ENCODE results near the gene CD22.
"Not testable (repeated sequence)": the region's sequence is repeated elsewhere in the genome, so short reads cannot be mapped to it uniquely, and the experiment has no call there.

The CD22 gene

GRCh38 chr19:35370722-35371121 lies 41.7 kb downstream of the CD22 start, which contains the start of gene GPR42:
Gene GPR42, plus strand, starts transcription at chr19:35371068. Its CDS starts 292 bp downstream, at chr19:35371360.
- no peaks in the 10 kb centered on the region for H3K27me3 ChIP-seq (ENCODE audit: control insufficient read depth, insufficient read depth, low read length)
- no peaks in the 10 kb centered on the region for H3K36me3 ChIP-seq (ENCODE audit: control insufficient read depth, low read depth, low read length)
- peaks cover 3% of the 10 kb centered on the region for H3K9me3 ChIP-seq (ENCODE audit: control insufficient read depth, low read depth, low read length)
- H3K4me3 ChIP-seq (ENCODE audit: low read length): no peak within 1 kb of the TSS
- H3K27ac ChIP-seq (ENCODE audit: low read length): no peak within 1 kb of the TSS
- H3K9ac ChIP-seq (ENCODE audit: low read length): no peak within 1 kb of the TSS
- no peaks in the 10 kb centered on the region for H3K4me1 ChIP-seq (ENCODE audit: control insufficient read depth, low read depth, low read length)

GRCh38 chr19:35373492-35373891 lies 44.5 kb downstream of the CD22 start:
- Histone ChIP-seq H3K4me1 (ENCODE audit: control insufficient read depth, low read depth, low read length) (peaks cover 4% of the 10 kb centered on the region), H3K27me3 (ENCODE audit: control insufficient read depth, insufficient read depth, low read length) (no peaks in the 10 kb centered on the region), H3K9me3 (ENCODE audit: control insufficient read depth, low read depth, low read length) (peaks cover 3% of the 10 kb centered on the region), H3K27ac (ENCODE audit: low read length) (no peak overlapping the region), H3K9ac (ENCODE audit: low read length) (no peak overlapping the region), H3K4me3 (ENCODE audit: low read length) (no peak overlapping the region), H3K36me3 (ENCODE audit: control insufficient read depth, low read depth, low read length) (no peaks in the 10 kb centered on the region)

GRCh38 chr19:35374031-35374430 lies 45.0 kb downstream of the CD22 start:
- not testable (repeated sequence) for H3K4me3 ChIP-seq (ENCODE audit: low read length); H3K9me3 ChIP-seq (ENCODE audit: control insufficient read depth, low read depth, low read length); H3K9ac ChIP-seq (ENCODE audit: low read length); H3K36me3 ChIP-seq (ENCODE audit: control insufficient read depth, low read depth, low read length); H3K27me3 ChIP-seq (ENCODE audit: control insufficient read depth, insufficient read depth, low read length); H3K4me1 ChIP-seq (ENCODE audit: control insufficient read depth, low read depth, low read length); H3K27ac ChIP-seq (ENCODE audit: low read length)

- Histone ChIP-seq H3K9me3 (ENCODE audit: control insufficient read depth, low read depth, low read length) (no peaks in the 10 kb centered on the region), H3K9ac (ENCODE audit: low read length) (no peak overlapping the region), H3K27ac (ENCODE audit: low read length) (no peak overlapping the region), H3K4me3 (ENCODE audit: low read length) (no peak overlapping the region), H3K4me1 (ENCODE audit: control insufficient read depth, low read depth, low read length) (peaks cover 4% of the 10 kb centered on the region), H3K36me3 (ENCODE audit: control insufficient read depth, low read depth, low read length) (no peaks in the 10 kb centered on the region), H3K27me3 (ENCODE audit: control insufficient read depth, insufficient read depth, low read length) (no peaks in the 10 kb centered on the region)
Observed at GRCh38 chr19:35375505-35376307, 46.7 kb downstream of the CD22 start.

- Histone ChIP-seq H3K9ac (ENCODE audit: low read length) (no peak overlapping the region), H3K36me3 (ENCODE audit: control insufficient read depth, low read depth, low read length) (no peaks in the 10 kb centered on the region), H3K4me3 (ENCODE audit: low read length) (no peak overlapping the region), H3K27ac (ENCODE audit: low read length) (no peak overlapping the region), H3K4me1 (ENCODE audit: control insufficient read depth, low read depth, low read length) (peaks cover 4% of the 10 kb centered on the region), H3K27me3 (ENCODE audit: control insufficient read depth, insufficient read depth, low read length) (no peaks in the 10 kb centered on the region), H3K9me3 (ENCODE audit: control insufficient read depth, low read depth, low read length) (no peaks in the 10 kb centered on the region)
Observed at GRCh38 chr19:35377656-35378055, 48.7 kb downstream of the CD22 start.

- Histone ChIP-seq H3K27ac (ENCODE audit: low read length) (no peak overlapping the region), H3K4me1 (ENCODE audit: control insufficient read depth, low read depth, low read length) (peaks cover 4% of the 10 kb centered on the region), H3K9ac (ENCODE audit: low read length) (no peak overlapping the region), H3K36me3 (ENCODE audit: control insufficient read depth, low read depth, low read length) (no peaks in the 10 kb centered on the region), H3K9me3 (ENCODE audit: control insufficient read depth, low read depth, low read length) (peaks cover under 1% of the 10 kb centered on the region), H3K4me3 (ENCODE audit: low read length) (no peak overlapping the region), H3K27me3 (ENCODE audit: control insufficient read depth, insufficient read depth, low read length) (no peaks in the 10 kb centered on the region)
Observed at GRCh38 chr19:35378356-35378755, 49.4 kb downstream of the CD22 start.

GRCh38 chr19:35379545-35379944 lies 50.6 kb downstream of the CD22 start:
- not testable (repeated sequence) for H3K27me3 ChIP-seq (ENCODE audit: control insufficient read depth, insufficient read depth, low read length); H3K36me3 ChIP-seq (ENCODE audit: control insufficient read depth, low read depth, low read length); H3K9me3 ChIP-seq (ENCODE audit: control insufficient read depth, low read depth, low read length); H3K9ac ChIP-seq (ENCODE audit: low read length); H3K4me1 ChIP-seq (ENCODE audit: control insufficient read depth, low read depth, low read length); H3K4me3 ChIP-seq (ENCODE audit: low read length); H3K27ac ChIP-seq (ENCODE audit: low read length)

- H3K36me3 ChIP-seq (ENCODE audit: control insufficient read depth, low read depth, low read length): no peaks in the 10 kb centered on the region
- no peak overlapping the region for H3K27ac ChIP-seq (ENCODE audit: low read length)
- H3K27me3 ChIP-seq (ENCODE audit: control insufficient read depth, insufficient read depth, low read length): no peaks in the 10 kb centered on the region
- no peak overlapping the region for H3K9ac ChIP-seq (ENCODE audit: low read length)
- peaks cover 9% of the 10 kb centered on the region for H3K9me3 ChIP-seq (ENCODE audit: control insufficient read depth, low read depth, low read length)
- peaks cover 4% of the 10 kb centered on the region for H3K4me1 ChIP-seq (ENCODE audit: control insufficient read depth, low read depth, low read length)
- no peak overlapping the region for H3K4me3 ChIP-seq (ENCODE audit: low read length)
Observed at GRCh38 chr19:35379992-35380391, 51.0 kb downstream of the CD22 start.

GRCh38 chr19:35380450-35381124 lies 51.6 kb downstream of the CD22 start:
- H3K4me1 ChIP-seq (ENCODE audit: control insufficient read depth, low read depth, low read length): peaks cover 4% of the 10 kb centered on the region
- H3K27me3 ChIP-seq (ENCODE audit: control insufficient read depth, insufficient read depth, low read length): no peaks in the 10 kb centered on the region

GRCh38 chr19:35381318-35381717 lies 52.3 kb downstream of the CD22 start:
- H3K27ac ChIP-seq (ENCODE audit: low read length): no peak overlapping the region
- no peak overlapping the region for H3K4me3 ChIP-seq (ENCODE audit: low read length)
- peaks cover 4% of the 10 kb centered on the region for H3K4me1 ChIP-seq (ENCODE audit: control insufficient read depth, low read depth, low read length)
- no peaks in the 10 kb centered on the region for H3K36me3 ChIP-seq (ENCODE audit: control insufficient read depth, low read depth, low read length)
- H3K9me3 ChIP-seq (ENCODE audit: control insufficient read depth, low read depth, low read length): peaks cover 13% of the 10 kb centered on the region
- H3K9ac ChIP-seq (ENCODE audit: low read length): no peak overlapping the region
- no peaks in the 10 kb centered on the region for H3K27me3 ChIP-seq (ENCODE audit: control insufficient read depth, insufficient read depth, low read length)

More at GRCh38 chr19:35380450-35381124, 51.6 kb downstream of the CD22 start:
- H3K27ac ChIP-seq (ENCODE audit: low read length): no peak overlapping the region
- peaks cover 13% of the 10 kb centered on the region for H3K9me3 ChIP-seq (ENCODE audit: control insufficient read depth, low read depth, low read length)
- H3K4me3 ChIP-seq (ENCODE audit: low read length): no peak overlapping the region
- no peak overlapping the region for H3K9ac ChIP-seq (ENCODE audit: low read length)
- no peaks in the 10 kb centered on the region for H3K36me3 ChIP-seq (ENCODE audit: control insufficient read depth, low read depth, low read length)

GRCh38 chr19:35381926-35382325 lies 52.9 kb downstream of the CD22 start:
- Histone ChIP-seq H3K9me3 (ENCODE audit: control insufficient read depth, low read depth, low read length) (peaks cover 18% of the 10 kb centered on the region), H3K27me3 (ENCODE audit: control insufficient read depth, insufficient read depth, low read length) (no peaks in the 10 kb centered on the region), H3K36me3 (ENCODE audit: control insufficient read depth, low read depth, low read length) (no peaks in the 10 kb centered on the region), H3K27ac (ENCODE audit: low read length) (no peak overlapping the region), H3K9ac (ENCODE audit: low read length) (no peak overlapping the region), H3K4me1 (ENCODE audit: control insufficient read depth, low read depth, low read length) (peaks cover 2% of the 10 kb centered on the region), H3K4me3 (ENCODE audit: low read length) (no peak overlapping the region)

GRCh38 chr19:35383536-35383935 lies 54.5 kb downstream of the CD22 start:
- no peak overlapping the region for H3K27ac ChIP-seq (ENCODE audit: low read length)
- no peak overlapping the region for H3K9ac ChIP-seq (ENCODE audit: low read length)
- H3K9me3 ChIP-seq (ENCODE audit: control insufficient read depth, low read depth, low read length): peaks cover 19% of the 10 kb centered on the region
- no peaks in the 10 kb centered on the region for H3K27me3 ChIP-seq (ENCODE audit: control insufficient read depth, insufficient read depth, low read length)
- no peak overlapping the region for H3K4me3 ChIP-seq (ENCODE audit: low read length)
- no peaks in the 10 kb centered on the region for H3K36me3 ChIP-seq (ENCODE audit: control insufficient read depth, low read depth, low read length)
- H3K4me1 ChIP-seq (ENCODE audit: control insufficient read depth, low read depth, low read length): no peaks in the 10 kb centered on the region

Data from iPS-18a (cell line).